GM12878 (cell line): ENCODE data around the gene EMILIN3. TPM values are rescaled to one million over a fixed set of nuclear protein-coding genes. Genes with fewer than 3 reads are reported as not detected.

Experiments used
- ATAC-seq: fragments of 200-7000 bp; cut with Tn5 transposase; 3 replicates; pipeline ENCODE4 v1.9.1; 2020; ENCODE audit warnings: mild to moderate bottlenecking, moderate library complexity
- BruUV-seq: library from RNA; stranded (reverse); fragments of 400-500 nt; replicated peaks from 2 replicates; lab custom pipeline; 2021; lab: Mats Ljungman, UMichigan
- CTCF ChIA-PET: fragments of 300-600 bp; sonication (Branson Sonifier 250); formaldehyde crosslinking; extraction: SDS; loops from one replicate; lab custom pipeline; 2021; ENCODE audit warnings: inconsistent platforms; lab: Yijun Ruan, JAX
- POLR2A ChIA-PET: fragments of 350-600 bp; formaldehyde crosslinking; extraction: SDS; loops from one replicate; lab custom pipeline; 2021; ENCODE audit warnings: inconsistent platforms; lab: Charles Lee
- RAD21 ChIA-PET: fragments of 300-600 bp; sonication (Branson Sonifier 250); formaldehyde crosslinking; loops from one replicate; lab custom pipeline; 2023; ENCODE audit warnings: antibody characterized with exemption; ENCODE audit not compliant: unreplicated experiment; lab: Charles Lee
- SMC1A ChIA-PET: fragments of 300-600 bp; sonication (Branson Sonifier 250); formaldehyde crosslinking; loops from one replicate; lab custom pipeline; 2023; ENCODE audit not compliant: unreplicated experiment, uncharacterized antibody; lab: Charles Lee
- DNase-seq: peaks from one replicate; pipeline ENCODE4 v3.0.0-alpha.2; 2011; ENCODE audit warnings: low read depth, low spot score
- FAIRE-seq: peaks from 3 replicates; lab custom pipeline; 2011; peaks lifted over from hg19 to GRCh38; lab: Jason Lieb, UNC
- H2AFZ ChIP-seq: 2 replicates; pipeline ENCODE4 v1.6.0; 2011; ENCODE audit warnings: low read depth, low read length, control low read depth; ENCODE audit not compliant: control insufficient read depth
- H3K27ac ChIP-seq: 2 replicates; pipeline ENCODE4 v1.5.1; 2011; ENCODE audit warnings: control low read depth; ENCODE audit not compliant: control insufficient read depth, insufficient read depth
- H3K27me3 ChIP-seq, 2 experiments: replicated peaks in 1 of 2; 2 replicates each; pipeline versions ENCODE4 v1.6.0 to v1.6.1; 2011; ENCODE audit warnings: low read length in 1 of 2; ENCODE audit not compliant: control insufficient read depth in 2 of 2, insufficient read depth in 2 of 2
- H3K36me3 ChIP-seq, 2 experiments: 2 replicates each; pipeline ENCODE4 v1.5.1; 2011; ENCODE audit warnings: low read length in 1 of 2; ENCODE audit not compliant: control insufficient read depth in 2 of 2, insufficient read depth in 2 of 2
- H3K4me1 ChIP-seq: 2 replicates; pipeline ENCODE4 v1.6.1; 2011; ENCODE audit warnings: mild to moderate bottlenecking, low read length, moderate library complexity, mixed read lengths; ENCODE audit not compliant: control insufficient read depth, insufficient read depth
- H3K4me2 ChIP-seq: 2 replicates; pipeline ENCODE4 v1.6.0; 2011; ENCODE audit warnings: control low read depth; ENCODE audit not compliant: control insufficient read depth, insufficient read depth
- H3K4me3 ChIP-seq: fragments of 200-600 bp; sonication (generic); 2 replicates; pipeline ENCODE4 v1.5.1; 2016
- H3K79me2 ChIP-seq: 2 replicates; pipeline ENCODE4 v1.6.0; 2011; ENCODE audit warnings: low read length; ENCODE audit not compliant: control insufficient read depth, insufficient read depth
- H3K9ac ChIP-seq: 2 replicates; pipeline ENCODE4 v1.8.0; 2011; ENCODE audit warnings: low read length, control low read depth, mixed read lengths; ENCODE audit not compliant: control insufficient read depth, insufficient read depth
- H3K9me3 ChIP-seq: replicated peaks from 3 replicates; pipeline ENCODE4 v1.5.1; 2011; ENCODE audit warnings: mild to moderate bottlenecking, low read length; ENCODE audit not compliant: control insufficient read depth, insufficient read depth
- H4K20me1 ChIP-seq: 2 replicates; pipeline ENCODE4 v1.6.0; 2011; ENCODE audit not compliant: control insufficient read depth, insufficient read depth
- CBFB ChIP-seq: IDR thresholded peaks from 2 replicates; pipeline ENCODE4 v1.6.1; 2016; ENCODE audit warnings: antibody characterized with exemption, low read depth
- CHD2 ChIP-seq: IDR thresholded peaks from 2 replicates; pipeline ENCODE4 v1.6.1; 2011; ENCODE audit warnings: low read depth, low read length, improper control_type of control experiment, borderline replicate concordance
- CTCF ChIP-seq, 3 experiments: IDR thresholded peaks in 2 of 3; conservative IDR thresholded peaks in 1 of 3; 2 replicates each; pipeline ENCODE4 v1.5.1; 2011; ENCODE audit warnings: low read depth in 3 of 3, low read length in 3 of 3, mild to moderate bottlenecking in 3 of 3, control low read depth in 2 of 3, moderate library complexity in 2 of 3, inconsistent platforms in 1 of 3, mixed read lengths in 1 of 3; ENCODE audit not compliant: control insufficient read depth in 2 of 3, insufficient read depth in 1 of 3; ENCODE audit errors: extremely low read depth in 1 of 3
- HDGF ChIP-seq: fragments of 450-650 bp; IDR thresholded peaks from 2 replicates; pipeline ENCODE4 v1.6.1; 2016; ENCODE audit warnings: antibody characterized with exemption
- NFXL1 ChIP-seq: fragments of 450-650 bp; IDR thresholded peaks from 2 replicates; pipeline ENCODE4 v1.6.1; 2017; ENCODE audit warnings: antibody characterized with exemption, mild to moderate bottlenecking, borderline replicate concordance
- RBBP5 ChIP-seq: fragments of 200-600 bp; sonication (generic); conservative IDR thresholded peaks from 2 replicates; pipeline ENCODE4 v1.6.1; 2016
- TCF3 ChIP-seq: IDR thresholded peaks from 2 replicates; pipeline ENCODE4 v1.6.1; 2012; ENCODE audit warnings: low read depth, mild to moderate bottlenecking, low read length, borderline replicate concordance; ENCODE audit not compliant: insufficient read depth
- YBX1 ChIP-seq: fragments of 450-650 bp; IDR thresholded peaks from 2 replicates; pipeline ENCODE4 v1.6.1; 2016; ENCODE audit warnings: antibody characterized with exemption
- ZBTB4 ChIP-seq: fragments of 450-650 bp; formaldehyde crosslinking; IDR thresholded peaks from 2 replicates; pipeline ENCODE4 v1.4.0; 2022; ENCODE audit warnings: mild to moderate bottlenecking, moderate library complexity
- ZNF622 ChIP-seq: fragments of 450-650 bp; IDR thresholded peaks from 2 replicates; pipeline ENCODE4 v1.6.1; 2017; ENCODE audit warnings: mild to moderate bottlenecking, inconsistent platforms
- WGBS: methylation state at CpG from one replicate; pipeline ENCODE4 v1.1.6; 2016; ENCODE audit warnings: low lambda C conversion rate; ENCODE audit not compliant: insufficient replicate concordance, insufficient coverage; ENCODE audit errors: missing lambda C conversion rate; 5-methylcytosine and 5-hydroxymethylcytosine counted together
- in situ Hi-C: fragments of 300-500 bp; cut with MboI; formaldehyde crosslinking; loops from 9 replicates; pipeline ENCODE4 v1.14.3; 2018; ENCODE audit warnings: mixed read lengths
- intact Hi-C: fragments of 100-400 bp; cut with micrococcal nuclease; formaldehyde crosslinking; loops from one replicate; pipeline ENCODE4 v1.14.2; 2022; ENCODE audit not compliant: unreplicated experiment
- polyA plus RNA-seq, 11 experiments: library from polyadenylated mRNA; depleted of rRNA in 4 of 11; unstranded in 6 of 11; stranded (reverse) in 5 of 11; fragments of >200 nt; fragmentation: Nextera tagmentation in 4 of 11; fragmentation: Illumina TruSeq in 1 of 11; extraction: Ambion mirVana in 4 of 11; extraction: Trizol in 1 of 11; gene quantifications; 1 replicate in 1 of 11; 2 replicates in 10 of 11; pipeline versions ENCODE4 v1.2.1 to v1.2.3, GENCODE V29; 2011 to 2016; ENCODE audit warnings: inconsistent platforms in 2 of 11, missing spikeins in 2 of 11, low read depth in 1 of 11
- total RNA-seq, 4 experiments: library from RNA; depleted of rRNA in 3 of 4; stranded (reverse); fragments of >200 nt in 3 of 4; fragmentation: Illumina TruSeq in 1 of 4; extraction: Trizol in 1 of 4; gene quantifications; 2 replicates each; pipeline versions ENCODE4 v1.2.1 to v1.2.3, GENCODE V29; 2013 to 2021

The EMILIN3 gene
- total and polyA plus RNA-seq, 10 of the 15 experiments (the other 5 are each of a cell fraction or from before 2014, with no cell fraction given) = not detected

GRCh38 chr20:41316051-41316450 lies 50.6 kb downstream of the EMILIN3 start:
- CTCF ChIA-PET = interaction anchor here (1.4 kb wide), 1 partner anchor 181 kb away, joined by 4 read pairs; no protein-coding TSS in a partner anchor
- Histone ChIP-seq H3K9me3 (no peaks in the 10 kb centered on the region), H3K9ac (no peak overlapping the region; the same call in 1 of the 2 replicates), H3K4me3 (0 out of 2 replicates have a peak overlapping the region, but pooled peaks have one; percentile 96), H3K4me2 (peak overlapping the region; percentile 97), H3K36me3 (no peaks in the 10 kb centered on the region), H4K20me1 (no peaks in the 10 kb centered on the region), H2AFZ (no peak overlapping the region), H3K4me1 (peaks cover 3% of the 10 kb centered on the region; the same call in 1 of the 2 replicates), H3K27ac (no peak overlapping the region), H3K27me3 (no peaks in the 10 kb centered on the region), H3K79me2 (peaks cover 8% of the 10 kb centered on the region)
- FAIRE-seq = peak; percentile 27
- SMC1A ChIA-PET = interaction anchor here (0.7 to 2.4 kb wide), 3 partner anchors 10 to 158 kb away, joined by 3 to 16 read pairs (median 5); no protein-coding TSS in a partner anchor
- TSS peak; percentile 80 for BruUV-seq
- DNase-seq = no peak
- in situ Hi-C loops (no loop called here), intact Hi-C loops (loop anchor here (5.0 to 10.0 kb wide), 2 partner anchors 179 to 331 kb away; partner anchors contain the start of gene PLCG1)
- no peak for ATAC-seq
- WGBS = 96% methylated on average over 6 of the region's 6 CpGs
- TF ChIP-seq RBBP5 = no peak
- no peak for TF ChIP-seq CHD2
- no peak for TF ChIP-seq YBX1
- TF ChIP-seq CBFB = no peak
- POLR2A ChIA-PET = interaction anchor here (1.0 to 2.6 kb wide), 2 partner anchors 10 to 13 kb away, joined by 3 to 10 read pairs; no protein-coding TSS in a partner anchor
- RAD21 ChIA-PET = interaction anchor here (0.6 kb wide), 2 partner anchors 9 to 1559 kb away, joined by 3 read pairs; no protein-coding TSS in a partner anchor

- Histone ChIP-seq H3K4me2 (no peak overlapping the region), H3K27me3 (no peaks in the 10 kb centered on the region), H3K79me2 (peaks cover 8% of the 10 kb centered on the region), H2AFZ (no peak overlapping the region), H3K9ac (no peak overlapping the region), H3K27ac (no peak overlapping the region), H3K4me3 (no peak overlapping the region), H3K4me1 (peaks cover 3% of the 10 kb centered on the region; the same call in 1 of the 2 replicates), H3K9me3 (no peaks in the 10 kb centered on the region), H4K20me1 (no peaks in the 10 kb centered on the region), H3K36me3 (no peaks in the 10 kb centered on the region)
- FAIRE-seq (no peak), ATAC-seq (no peak), DNase-seq (no peak)
- intact Hi-C loops = loop anchor here (10.0 kb wide), 1 partner anchor 330 kb away; no protein-coding TSS in a partner anchor
- ChIA-PET CTCF (interaction anchor here (0.8 to 1.2 kb wide), 3 partner anchors 25 to 179 kb away, joined by 3 read pairs; no protein-coding TSS in a partner anchor), POLR2A (interaction anchor here (1.0 kb wide), 1 partner anchor 8 kb away, joined by 3 read pairs; no protein-coding TSS in a partner anchor), RAD21 (no interaction called here), SMC1A (interaction anchor here (0.8 to 2.4 kb wide), 3 partner anchors 8 to 12 kb away, joined by 3 to 5 read pairs (median 4); no protein-coding TSS in a partner anchor)
- in situ Hi-C loops = no loop called here
- 100% methylated on average over 2 of the region's 2 CpGs for WGBS
- no TSS peak for BruUV-seq
- TF ChIP-seq CHD2 (no peak), HDGF (no peak), ZNF622 (no peak), CTCF (IDR thresholded peaks at IDR 0.05 in 2 of 3, conservative IDR thresholded peaks at IDR 0.05 in 1 of 3; ENCODE audit: control insufficient read depth in 2 of 3, extremely low read depth in 1 of 3, insufficient read depth in 1 of 3, low read depth in 3 of 3, low read length in 3 of 3) (no peak), ZBTB4 (CRISPR knock-in tag) (no peak), TCF3 (no peak), NFXL1 (no peak)
Observed at GRCh38 chr20:41314386-41314785, 52.2 kb downstream of the EMILIN3 start.
